ENCODE measurements around the gene PTF1A. TPM values are rescaled to one million over a fixed set of nuclear protein-coding genes. Genes with fewer than 3 reads are reported as not detected.

The PTF1A gene
- total and polyA plus RNA-seq, 7 donors, result not detected

GRCh38 chr10:23200997-23201652 is 9.0 kb downstream of the PTF1A start:
- Histone ChIP-seq H3K27me3 (ENCODE audit: insufficient read depth in 3 of 3, low read length in 2 of 3) (peaks cover 4 to 89% (median 11%) of the 10 kb centered on the region in 3 donors), H3K4me3 (no peak overlapping the region), H3K4me1 (no peaks in the 10 kb centered on the region), H3K36me3 (ENCODE audit: insufficient read depth in 1 of 2, low read depth in 1 of 2) (no peaks in the 10 kb centered on the region), H3K27ac (no peak overlapping the region), H3K9me3 (no peaks in the 10 kb centered on the region)
- no peak for ATAC-seq
- intact Hi-C loops (cut with DNase I), result no loop called here
- no peak for DNase-seq
- WGBS, 3 donors, result 5 to 6% (median 6%) methylated on average over 11 of the region's 11 CpGs
- no peak for TF ChIP-seq CTCF (IDR thresholded peaks at IDR 0.05)

GRCh38 chr10:23201837-23202236 is 9.7 kb downstream of the PTF1A start:
- Histone ChIP-seq H3K36me3 (ENCODE audit: insufficient read depth in 1 of 2, low read depth in 1 of 2) (no peaks in the 10 kb centered on the region), H3K9me3 (no peaks in the 10 kb centered on the region), H3K4me1 (no peaks in the 10 kb centered on the region), H3K27ac (no peak overlapping the region), H3K27me3 (ENCODE audit: insufficient read depth in 3 of 3, low read length in 2 of 3) (peaks cover 3 to 81% (median 11%) of the 10 kb centered on the region in 3 donors), H3K4me3 (no peak overlapping the region)
- TF ChIP-seq CTCF (IDR thresholded peaks at IDR 0.05), result no peak
- intact Hi-C loops (cut with DNase I), result no loop called here
- 10 to 13% (median 12%) methylated on average over 4 of the region's 4 CpGs for WGBS, 3 donors
- ATAC-seq (no peak), DNase-seq (no peak)

GRCh38 chr10:23202779-23203178 is 10.7 kb downstream of the PTF1A start:
- Histone ChIP-seq H3K27me3 (ENCODE audit: insufficient read depth in 3 of 3, low read length in 2 of 3) (peaks cover 0 to 72% (median 11%) of the 10 kb centered on the region in 3 donors), H3K9me3 (no peaks in the 10 kb centered on the region), H3K4me3 (no peak overlapping the region), H3K27ac (no peak overlapping the region), H3K36me3 (ENCODE audit: insufficient read depth in 1 of 2, low read depth in 1 of 2) (no peaks in the 10 kb centered on the region), H3K4me1 (no peaks in the 10 kb centered on the region)
- no peak for TF ChIP-seq CTCF (IDR thresholded peaks at IDR 0.05)
- DNase-seq (no peak), ATAC-seq (no peak)
- intact Hi-C loops (cut with DNase I), result no loop called here
- 1 to 7% (median 3%) methylated on average over 3 of the region's 3 CpGs for WGBS, 3 donors

- ATAC-seq, result no peak
- intact Hi-C loops (cut with DNase I), result no loop called here
- Histone ChIP-seq H3K4me1 (no peaks in the 10 kb centered on the region), H3K9me3 (no peaks in the 10 kb centered on the region), H3K27ac (no peak overlapping the region), H3K36me3 (ENCODE audit: insufficient read depth in 1 of 2, low read depth in 1 of 2) (no peaks in the 10 kb centered on the region), H3K27me3 (ENCODE audit: insufficient read depth in 3 of 3, low read length in 2 of 3) (peaks cover 2 to 65% (median 9%) of the 10 kb centered on the region in 3 donors), H3K4me3 (no peak overlapping the region)
- no peak for DNase-seq
- WGBS, 3 donors, result 11 to 33% (median 12%) methylated on average over 29 of the region's 29 CpGs
- no peak for TF ChIP-seq CTCF (IDR thresholded peaks at IDR 0.05)
Measured at GRCh38 chr10:23203369-23204325, 11.5 kb downstream of the PTF1A start.

Measured in psoas muscle (tissue), 8 donors.